ENCODE results near the gene TPRKB. TPM values are rescaled to one million over a fixed set of nuclear protein-coding genes. Genes with fewer than 3 reads are reported as not detected.

The TPRKB gene
- polyA plus RNA-seq, 1 donor (not counting 4 experiments of a cell fraction or from before 2014, with no cell fraction given), result 58.4 TPM

DNA sequence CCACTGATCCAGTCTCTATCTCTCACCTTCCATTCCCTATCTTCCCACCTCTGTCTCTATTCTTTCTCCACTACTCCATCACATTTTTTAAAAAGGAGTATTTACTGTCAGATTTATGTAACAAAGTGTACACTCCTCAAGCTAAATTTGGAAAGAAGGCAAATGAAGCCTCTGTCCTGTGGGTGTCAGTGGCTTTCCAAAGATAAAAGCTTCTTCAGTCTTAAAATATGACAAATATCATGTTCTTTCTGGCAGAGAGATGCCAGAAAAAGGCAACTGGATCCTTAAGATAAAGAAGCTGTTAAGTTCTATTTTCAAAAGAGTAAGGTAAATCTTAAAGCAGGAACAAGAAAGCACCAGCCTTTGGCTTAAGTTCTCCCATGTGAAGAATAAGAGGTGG lies 35.7 kb upstream of the TPRKB start:
- dilution Hi-C loops (cut with MboI; ENCODE audit: extremely low pct_ligation_motif_present, low sequenced_read_pairs), result no loop called here
- Histone ChIP-seq H3K27me3 (ENCODE audit: control insufficient read depth, extremely low read depth, insufficient read depth, low read length) (no peaks in the 10 kb centered on the region), H3K4me2 (ENCODE audit: control insufficient read depth, extremely low read depth, insufficient read depth, low read depth, low read length) (no peak overlapping the region), H2AFZ (ENCODE audit: control insufficient read depth, low read length) (no peak overlapping the region), H3K36me3 (ENCODE audit: control insufficient read depth in 2 of 2, extremely low read depth in 1 of 2, insufficient read depth in 2 of 2, low read length in 2 of 2) (peaks cover 15 to 39% of the 10 kb centered on the region in 2 experiments), H3K9ac (ENCODE audit: control insufficient read depth, extremely low read depth, insufficient read depth, low read length) (no peak overlapping the region), H3K9me1 (ENCODE audit: control insufficient read depth, extremely low read depth, insufficient read depth, low read length) (no peaks in the 10 kb centered on the region), H3K9me3 (ENCODE audit: control insufficient read depth, low read depth, low read length) (no peaks in the 10 kb centered on the region), H3K4me3 (ENCODE audit: control insufficient read depth in 2 of 3, extremely low read depth in 1 of 3, insufficient read depth in 2 of 3, low read depth in 1 of 3, low read length in 3 of 3) (no peak overlapping the region), H4K20me1 (ENCODE audit: control insufficient read depth, extremely low read depth, insufficient read depth, low read length) (no peaks in the 10 kb centered on the region), H3K79me2 (ENCODE audit: control insufficient read depth, insufficient read depth, low read length) (peaks cover 62% of the 10 kb centered on the region), H3K4me1 (ENCODE audit: control insufficient read depth, extremely low read depth, insufficient read depth, low read length) (peaks cover 20% of the 10 kb centered on the region), H3K27ac (ENCODE audit: control insufficient read depth, insufficient read depth, low read length) (no peak overlapping the region)
- FAIRE-seq, result no peak
- TF ChIP-seq, protein P1, sequence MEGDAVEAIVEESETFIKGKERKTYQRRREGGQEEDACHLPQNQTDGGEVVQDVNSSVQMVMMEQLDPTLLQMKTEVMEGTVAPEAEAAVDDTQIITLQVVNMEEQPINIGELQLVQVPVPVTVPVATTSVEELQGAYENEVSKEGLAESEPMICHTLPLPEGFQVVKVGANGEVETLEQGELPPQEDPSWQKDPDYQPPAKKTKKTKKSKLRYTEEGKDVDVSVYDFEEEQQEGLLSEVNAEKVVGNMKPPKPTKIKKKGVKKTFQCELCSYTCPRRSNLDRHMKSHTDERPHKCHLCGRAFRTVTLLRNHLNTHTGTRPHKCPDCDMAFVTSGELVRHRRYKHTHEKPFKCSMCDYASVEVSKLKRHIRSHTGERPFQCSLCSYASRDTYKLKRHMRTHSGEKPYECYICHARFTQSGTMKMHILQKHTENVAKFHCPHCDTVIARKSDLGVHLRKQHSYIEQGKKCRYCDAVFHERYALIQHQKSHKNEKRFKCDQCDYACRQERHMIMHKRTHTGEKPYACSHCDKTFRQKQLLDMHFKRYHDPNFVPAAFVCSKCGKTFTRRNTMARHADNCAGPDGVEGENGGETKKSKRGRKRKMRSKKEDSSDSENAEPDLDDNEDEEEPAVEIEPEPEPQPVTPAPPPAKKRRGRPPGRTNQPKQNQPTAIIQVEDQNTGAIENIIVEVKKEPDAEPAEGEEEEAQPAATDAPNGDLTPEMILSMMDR (optimal IDR thresholded peaks at IDR 0.05 in 1 of 3, IDR thresholded peaks at IDR 0.05 in 1 of 3, conservative IDR thresholded peaks at IDR 0.05 in 1 of 3; ENCODE audit: extremely low read depth in 1 of 3, insufficient read depth in 2 of 3, low read length in 3 of 3), result no peak
- TF ChIP-seq EZH2 (IDR thresholded peaks at IDR 0.05; ENCODE audit: low read length), result no peak
- no peak for DNase-seq (ENCODE audit: low read depth, low spot score)

DNA sequence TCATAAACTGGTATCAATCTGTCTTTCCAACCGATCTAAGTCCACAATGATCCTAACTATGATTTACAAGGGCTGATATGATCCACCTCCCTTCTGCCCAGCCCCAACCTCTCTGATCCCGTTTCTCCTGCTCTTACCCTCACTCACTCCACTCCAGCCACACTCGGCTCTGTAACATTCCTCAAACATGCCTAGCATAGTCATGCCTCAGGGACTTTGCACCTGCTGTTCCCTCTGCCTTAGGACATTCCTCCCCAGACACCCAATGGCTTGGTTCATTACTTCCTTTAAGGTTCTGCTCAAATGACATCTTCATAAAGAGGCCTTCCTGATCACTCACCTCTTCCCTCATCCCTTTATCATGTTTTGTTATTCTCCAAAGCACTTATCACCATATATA lies 33.6 kb upstream of the TPRKB start:
- peaks cover 19 to 51% of the 10 kb centered on the region in 2 experiments for H3K36me3 ChIP-seq (ENCODE audit: control insufficient read depth in 2 of 2, extremely low read depth in 1 of 2, insufficient read depth in 2 of 2, low read length in 2 of 2)
- H3K9me1 ChIP-seq (ENCODE audit: control insufficient read depth, extremely low read depth, insufficient read depth, low read length), result no peaks in the 10 kb centered on the region
- DNase-seq (ENCODE audit: low read depth, low spot score), result no peak

More for the DNA sequence above, 33.6 kb upstream of the TPRKB start:
- H3K27ac ChIP-seq (ENCODE audit: control insufficient read depth, insufficient read depth, low read length), result no peak overlapping the region
- TF ChIP-seq EZH2 (IDR thresholded peaks at IDR 0.05; ENCODE audit: low read length), result no peak
- TF ChIP-seq, protein P1 (optimal IDR thresholded peaks at IDR 0.05 in 1 of 3, IDR thresholded peaks at IDR 0.05 in 1 of 3, conservative IDR thresholded peaks at IDR 0.05 in 1 of 3; ENCODE audit: extremely low read depth in 1 of 3, insufficient read depth in 2 of 3, low read length in 3 of 3), result no peak
- no peak overlapping the region for H3K9ac ChIP-seq (ENCODE audit: control insufficient read depth, extremely low read depth, insufficient read depth, low read length)
- H3K4me3 ChIP-seq (ENCODE audit: control insufficient read depth in 2 of 3, extremely low read depth in 1 of 3, insufficient read depth in 2 of 3, low read depth in 1 of 3, low read length in 3 of 3), result no peak overlapping the region
- FAIRE-seq, result peak; percentile 5
- dilution Hi-C loops (cut with MboI; ENCODE audit: extremely low pct_ligation_motif_present, low sequenced_read_pairs), result no loop called here
- no peaks in the 10 kb centered on the region for H4K20me1 ChIP-seq (ENCODE audit: control insufficient read depth, extremely low read depth, insufficient read depth, low read length)
- H3K4me2 ChIP-seq (ENCODE audit: control insufficient read depth, extremely low read depth, insufficient read depth, low read depth, low read length), result no peak overlapping the region
- H2AFZ ChIP-seq (ENCODE audit: control insufficient read depth, low read length), result no peak overlapping the region
- peaks cover under 1% of the 10 kb centered on the region for H3K4me1 ChIP-seq (ENCODE audit: control insufficient read depth, extremely low read depth, insufficient read depth, low read length)
- peaks cover 67% of the 10 kb centered on the region for H3K79me2 ChIP-seq (ENCODE audit: control insufficient read depth, insufficient read depth, low read length)
- H3K9me3 ChIP-seq (ENCODE audit: control insufficient read depth, low read depth, low read length), result no peaks in the 10 kb centered on the region
- no peaks in the 10 kb centered on the region for H3K27me3 ChIP-seq (ENCODE audit: control insufficient read depth, extremely low read depth, insufficient read depth, low read length)
